CD4-positive, CD25-positive, alpha-beta regulatory T cell (primary cell): ENCODE data around the gene FHIT. TPM values are rescaled to one million over a fixed set of nuclear protein-coding genes. Genes with fewer than 3 reads are reported as not detected.

Experiments
- ATAC-seq, 2 donors: fragments of 150-1000 bp; cut with Tn5 transposase; one replicate each; pipeline ENCODE4 v1.10.0; 2021; ENCODE audit warnings: low read depth in 2 of 2, moderate number of reproducible peaks in 2 of 2, moderate library complexity in 1 of 2
- DNase-seq, 3 donors: peaks; one replicate each; pipeline versions ENCODE4 v3.0.0 to v3.0.0-alpha.2; 2012 to 2022; ENCODE audit warnings: mixed read lengths in 1 of 3
- H3K27ac ChIP-seq: one replicate; pipeline ENCODE4 v1.7.0; 2013; ENCODE audit warnings: mild to moderate bottlenecking, low read length; ENCODE audit not compliant: insufficient read depth, poor library complexity, severe bottlenecking
- H3K27me3 ChIP-seq: one replicate; pipeline ENCODE4 v1.7.0; 2013; ENCODE audit warnings: low read length; ENCODE audit not compliant: control insufficient read depth, insufficient read depth
- H3K36me3 ChIP-seq: one replicate; pipeline ENCODE4 v1.7.0; 2013; ENCODE audit warnings: mild to moderate bottlenecking, low read length, moderate library complexity; ENCODE audit not compliant: control insufficient read depth, insufficient read depth
- H3K4me1 ChIP-seq: 2 replicates; pipeline ENCODE4 v1.7.0; 2013; ENCODE audit warnings: mild to moderate bottlenecking, low read length; ENCODE audit not compliant: insufficient read depth, control insufficient read depth, poor library complexity, severe bottlenecking
- H3K4me3 ChIP-seq: one replicate; pipeline ENCODE4 v1.7.0; 2013; ENCODE audit warnings: low read depth, mild to moderate bottlenecking, low read length, moderate library complexity
- H3K9me3 ChIP-seq, 2 experiments: 1 replicate in 1 of 2; 2 replicates in 1 of 2; pipeline ENCODE4 v1.7.0; 2013; ENCODE audit warnings: low read length in 2 of 2, mild to moderate bottlenecking in 1 of 2, moderate library complexity in 1 of 2; ENCODE audit not compliant: control insufficient read depth in 2 of 2
- H3K27ac Mint-ChIP-seq, 3 donors: one replicate each; pipeline ENCODE4 v1.8.0; 2020 to 2022; ENCODE audit warnings: mild to moderate bottlenecking in 3 of 3, mixed read lengths in 3 of 3, moderate library complexity in 2 of 3
- H3K27me3 Mint-ChIP-seq: one replicate; pipeline ENCODE4 v1.8.0; 2022; ENCODE audit warnings: mild to moderate bottlenecking, mixed read lengths
- H3K36me3 Mint-ChIP-seq: one replicate; pipeline ENCODE4 v1.8.0; 2020; ENCODE audit warnings: mixed read lengths
- H3K4me1 Mint-ChIP-seq, 4 donors: one replicate each; pipeline ENCODE4 v1.8.0; 2020 to 2022; ENCODE audit warnings: mixed read lengths in 4 of 4, mild to moderate bottlenecking in 1 of 4
- H3K4me3 Mint-ChIP-seq, 4 donors: one replicate each; pipeline ENCODE4 v1.8.0; 2020 to 2022; ENCODE audit warnings: mild to moderate bottlenecking in 4 of 4, mixed read lengths in 4 of 4, moderate library complexity in 3 of 4
- H3K9me3 Mint-ChIP-seq, 7 donors: one replicate each; pipeline ENCODE4 v1.8.0; 2020 to 2022; ENCODE audit warnings: mixed read lengths in 7 of 7, mild to moderate bottlenecking in 3 of 7, moderate library complexity in 2 of 7
- polyA plus RNA-seq, 4 donors: library from polyadenylated mRNA; unstranded; fragments of 300-500 nt; fragmentation: Illumina TruSeq; gene quantifications; one replicate each; pipeline ENCODE4 v1.2.3, GENCODE V29; 2021
- total RNA-seq: library from RNA; stranded (reverse); gene quantifications from one replicate; pipeline ENCODE4 v1.2.3, GENCODE V29; 2022

FHIT gene
- total and polyA plus RNA-seq, 5 donors from 2014 or later = 7.8 to 120 (median 14.4) TPM

- Histone ChIP-seq H3K27ac (no peak overlapping the region), H3K4me3 (no peak overlapping the region), H3K27me3 (no peaks in the 10 kb centered on the region), H3K36me3 (no peaks in the 10 kb centered on the region), H3K9me3 (no peaks in the 10 kb centered on the region), H3K4me1 (no peaks in the 10 kb centered on the region)
- DNase-seq (no peak), ATAC-seq (no peak)
- Mint-ChIP-seq H3K27ac (no peak overlapping the region), H3K36me3 (peaks cover 8% of the 10 kb centered on the region), H3K27me3 (no peaks in the 10 kb centered on the region), H3K9me3 (peaks cover 0 to 4% (median 0%) of the 10 kb centered on the region in 7 donors), H3K4me3 (no peak overlapping the region), H3K4me1 (peaks cover 0 to 1% (median 0%) of the 10 kb centered on the region in 4 donors)
These were observed 1021.8 kb downstream of the FHIT start for GRCh38 chr3:60229502-60229901.

- Mint-ChIP-seq H3K4me1 (peaks cover 0 to 1% (median 0%) of the 10 kb centered on the region in 4 donors), H3K27me3 (no peaks in the 10 kb centered on the region), H3K36me3 (peaks cover 6% of the 10 kb centered on the region), H3K9me3 (peaks cover 0 to 4% (median 0%) of the 10 kb centered on the region in 7 donors), H3K27ac (no peak overlapping the region), H3K4me3 (no peak overlapping the region)
- H3K36me3 ChIP-seq = no peaks in the 10 kb centered on the region
- no peaks in the 10 kb centered on the region for H3K9me3 ChIP-seq
- H3K27ac ChIP-seq = no peak overlapping the region
- ATAC-seq (no peak), DNase-seq (peak in 1 of 3 donors; percentile 16)
- no peaks in the 10 kb centered on the region for H3K4me1 ChIP-seq
- no peaks in the 10 kb centered on the region for H3K27me3 ChIP-seq
- H3K4me3 ChIP-seq = no peak overlapping the region
These were observed 1022.4 kb downstream of the FHIT start for GRCh38 chr3:60228823-60229222.

- Mint-ChIP-seq H3K4me3 (no peak overlapping the region), H3K27me3 (peaks cover 5% of the 10 kb centered on the region), H3K4me1 (peaks cover 0 to 1% (median 0%) of the 10 kb centered on the region in 4 donors), H3K36me3 (no peaks in the 10 kb centered on the region), H3K27ac (no peak overlapping the region), H3K9me3 (peaks cover 0 to 4% (median 0%) of the 10 kb centered on the region in 7 donors)
- Histone ChIP-seq H3K9me3 (no peaks in the 10 kb centered on the region), H3K27ac (no peak overlapping the region), H3K4me1 (no peaks in the 10 kb centered on the region), H3K27me3 (no peaks in the 10 kb centered on the region), H3K36me3 (no peaks in the 10 kb centered on the region), H3K4me3 (no peak overlapping the region)
- ATAC-seq (no peak), DNase-seq (no peak)
These were observed 1024.3 kb downstream of the FHIT start for GRCh38 chr3:60226912-60227311.

DNA sequence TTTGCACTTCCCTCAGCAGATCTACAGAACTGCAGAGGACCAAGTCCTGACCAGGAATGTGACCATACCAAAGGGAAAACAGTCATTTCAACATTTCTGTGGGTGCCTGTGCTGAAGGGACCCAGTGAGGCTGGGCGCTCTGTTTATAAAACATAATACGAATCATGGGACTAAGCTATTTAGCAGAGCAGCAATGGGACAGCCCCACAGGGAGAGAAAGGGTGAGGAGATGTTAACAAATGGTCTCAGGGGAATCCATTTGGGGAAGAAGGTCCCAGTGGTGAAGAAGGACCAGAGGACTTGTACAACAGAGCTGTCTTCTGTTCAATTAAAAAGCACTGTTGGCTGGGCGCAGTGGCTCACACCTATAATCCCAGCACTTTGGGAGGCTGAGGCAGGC lies 1025.4 kb downstream of the FHIT start:
- Histone ChIP-seq H3K36me3 (no peaks in the 10 kb centered on the region), H3K27me3 (no peaks in the 10 kb centered on the region), H3K4me3 (no peak overlapping the region), H3K27ac (no peak overlapping the region), H3K9me3 (no peaks in the 10 kb centered on the region), H3K4me1 (no peaks in the 10 kb centered on the region)
- no peak overlapping the region for H3K4me3 Mint-ChIP-seq
- ATAC-seq (no peak), DNase-seq (no peak)
- peaks cover 0 to 1% (median 0%) of the 10 kb centered on the region in 4 donors for H3K4me1 Mint-ChIP-seq
- no peaks in the 10 kb centered on the region for H3K36me3 Mint-ChIP-seq
- H3K9me3 Mint-ChIP-seq = peaks cover 0 to 2% (median 0%) of the 10 kb centered on the region in 7 donors
- no peak overlapping the region for H3K27ac Mint-ChIP-seq
- H3K27me3 Mint-ChIP-seq = peaks cover 5% of the 10 kb centered on the region

- Histone ChIP-seq H3K4me1 (no peaks in the 10 kb centered on the region), H3K4me3 (no peak overlapping the region), H3K36me3 (no peaks in the 10 kb centered on the region), H3K27me3 (no peaks in the 10 kb centered on the region), H3K9me3 (no peaks in the 10 kb centered on the region), H3K27ac (no peak overlapping the region)
- Mint-ChIP-seq H3K4me3 (no peak overlapping the region), H3K4me1 (no peaks in the 10 kb centered on the region), H3K27me3 (peaks cover 10% of the 10 kb centered on the region), H3K27ac (no peak overlapping the region), H3K36me3 (no peaks in the 10 kb centered on the region), H3K9me3 (peaks cover 0 to 2% (median 0%) of the 10 kb centered on the region in 7 donors)
- ATAC-seq (no peak), DNase-seq (no peak)
These were observed 1030.5 kb downstream of the FHIT start for GRCh38 chr3:60220768-60221167.

- H3K9me3 Mint-ChIP-seq = no peaks in the 10 kb centered on the region
- Histone ChIP-seq H3K27ac (no peak overlapping the region), H3K27me3 (no peaks in the 10 kb centered on the region), H3K36me3 (no peaks in the 10 kb centered on the region), H3K9me3 (no peaks in the 10 kb centered on the region), H3K4me1 (no peaks in the 10 kb centered on the region), H3K4me3 (no peak overlapping the region)
- no peak overlapping the region for H3K4me3 Mint-ChIP-seq
- no peak for ATAC-seq
- no peaks in the 10 kb centered on the region for H3K4me1 Mint-ChIP-seq
- H3K36me3 Mint-ChIP-seq = no peaks in the 10 kb centered on the region
- H3K27ac Mint-ChIP-seq = no peak overlapping the region
- H3K27me3 Mint-ChIP-seq = peaks cover 10% of the 10 kb centered on the region
- DNase-seq = no peak
These were observed 1031.8 kb downstream of the FHIT start for GRCh38 chr3:60219501-60219900.

GRCh38 chr3:60217156-60217911 lies 1033.9 kb downstream of the FHIT start:
- Mint-ChIP-seq H3K27me3 (peaks cover 4% of the 10 kb centered on the region), H3K36me3 (no peaks in the 10 kb centered on the region), H3K4me1 (peaks cover 0 to 3% (median 0%) of the 10 kb centered on the region in 4 donors), H3K4me3 (no peak overlapping the region), H3K9me3 (peaks cover 0 to 2% (median 0%) of the 10 kb centered on the region in 7 donors), H3K27ac (no peak overlapping the region)
- H3K27ac ChIP-seq = no peak overlapping the region
- DNase-seq (no peak), ATAC-seq (no peak)
- H3K4me1 ChIP-seq = no peaks in the 10 kb centered on the region
- H3K9me3 ChIP-seq = no peaks in the 10 kb centered on the region
- H3K27me3 ChIP-seq = no peaks in the 10 kb centered on the region
- H3K36me3 ChIP-seq = no peaks in the 10 kb centered on the region
- no peak overlapping the region for H3K4me3 ChIP-seq
